OCI-LY7 (cell line): Measurements from ENCODE around the gene MLLT3. TPM values are rescaled to one million over a fixed set of nuclear protein-coding genes. Genes with fewer than 3 reads are reported as not detected.

Source experiments
- BruUV-seq: library from RNA; stranded (reverse); fragments of 400-500 nt; replicated peaks from 2 replicates; lab custom pipeline; 2021; lab: Mats Ljungman, UMichigan
- CTCF ChIA-PET: fragments of 300-600 bp; sonication (Branson Sonifier 250); formaldehyde crosslinking; loops from one replicate; lab custom pipeline; 2022; ENCODE audit warnings: antibody characterized with exemption; ENCODE audit not compliant: unreplicated experiment; lab: Charles Lee
- POLR2A ChIA-PET: fragments of 300-600 bp; sonication (Branson Sonifier 250); formaldehyde crosslinking; loops from one replicate; lab custom pipeline; 2022; ENCODE audit warnings: antibody characterized with exemption; lab: Charles Lee
- DNase-seq: peaks from one replicate; pipeline ENCODE4 v3.0.0-alpha.2; 2015; ENCODE audit warnings: low spot score
- H2AFZ ChIP-seq: fragments of 200-600 bp; sonication (generic), shearing (Covaris generic); 2 replicates; pipeline ENCODE4 v1.6.1; 2014; ENCODE audit warnings: mild to moderate bottlenecking, antibody characterized with exemption, low read length, moderate library complexity
- H3K27ac ChIP-seq: fragments of 200-600 bp; sonication (generic); 2 replicates; pipeline ENCODE4 v1.5.1; 2014; ENCODE audit warnings: mixed run types, low read depth, mild to moderate bottlenecking, moderate library complexity, low read length, inconsistent platforms; ENCODE audit not compliant: poor library complexity, severe bottlenecking
- H3K36me3 ChIP-seq: fragments of 200-600 bp; sonication (generic); 2 replicates; pipeline ENCODE4 v1.6.1; 2014; ENCODE audit warnings: mild to moderate bottlenecking, antibody characterized with exemption, low read length, moderate library complexity, mixed read lengths; ENCODE audit not compliant: insufficient read depth
- H3K4me1 ChIP-seq: fragments of 200-600 bp; sonication (generic); 2 replicates; pipeline ENCODE4 v1.5.1; 2014; ENCODE audit warnings: mild to moderate bottlenecking, low read length; ENCODE audit not compliant: insufficient read depth, poor library complexity, severe bottlenecking
- H3K4me2 ChIP-seq: fragments of 200-600 bp; sonication (generic); 2 replicates; pipeline ENCODE4 v1.6.1; 2014; ENCODE audit warnings: mild to moderate bottlenecking, low read length
- H3K4me3 ChIP-seq: fragments of 200-600 bp; sonication (generic); 2 replicates; pipeline ENCODE4 v1.5.1; 2014; ENCODE audit warnings: mild to moderate bottlenecking, low read depth, low read length; ENCODE audit not compliant: poor library complexity, severe bottlenecking
- H3K79me2 ChIP-seq: fragments of 200-600 bp; sonication (generic); 2 replicates; pipeline ENCODE4 v1.6.1; 2016; ENCODE audit warnings: low read depth, mild to moderate bottlenecking, low read length, moderate library complexity, mixed read lengths; ENCODE audit not compliant: insufficient read depth
- H3K9me2 ChIP-seq: fragments of 200-600 bp; sonication (generic); 2 replicates; pipeline ENCODE4 v1.6.1; 2016; ENCODE audit warnings: mild to moderate bottlenecking, low read length, mixed read lengths; ENCODE audit not compliant: insufficient read depth
- H3K9me3 ChIP-seq: fragments of 200-600 bp; sonication (generic); 2 replicates; pipeline ENCODE4 v1.6.1; 2014; ENCODE audit warnings: mild to moderate bottlenecking, mixed run types, low read length, mixed read lengths
- H4K20me1 ChIP-seq: fragments of 200-600 bp; sonication (generic); 2 replicates; pipeline ENCODE4 v1.6.1; 2014; ENCODE audit warnings: mild to moderate bottlenecking, antibody characterized with exemption, low read length, moderate library complexity, mixed read lengths; ENCODE audit not compliant: insufficient read depth
- CTCF ChIP-seq: fragments of 200-600 bp; sonication (generic); conservative IDR thresholded peaks from 2 replicates; pipeline ENCODE4 v1.5.1; 2014; ENCODE audit warnings: mild to moderate bottlenecking, antibody characterized with exemption, low read length, moderate library complexity, mixed read lengths
- EZH2phosphoT487 ChIP-seq: fragments of 200-600 bp; sonication (generic); IDR thresholded peaks from 2 replicates; pipeline ENCODE4 v1.6.1; 2018; ENCODE audit warnings: low read depth, borderline replicate concordance, mild to moderate bottlenecking, mixed run types, antibody characterized with exemption, low read length, moderate library complexity, mixed read lengths
- intact Hi-C: fragments of 100-400 bp; cut with micrococcal nuclease; formaldehyde crosslinking; loops from one replicate; pipeline ENCODE4 v1.10.0; 2022; ENCODE audit not compliant: unreplicated experiment
- total RNA-seq, 2 experiments: library from RNA; depleted of rRNA in 1 of 2; stranded (reverse); fragments of >200 nt in 1 of 2; shearing (Covaris generic) in 1 of 2; gene quantifications; 2 replicates each; pipeline ENCODE4 v1.2.3, GENCODE V29; 2014 to 2022

Gene MLLT3
- total RNA-seq, 2 experiments from 2014 or later: 7.1 to 9.9 TPM

DNA sequence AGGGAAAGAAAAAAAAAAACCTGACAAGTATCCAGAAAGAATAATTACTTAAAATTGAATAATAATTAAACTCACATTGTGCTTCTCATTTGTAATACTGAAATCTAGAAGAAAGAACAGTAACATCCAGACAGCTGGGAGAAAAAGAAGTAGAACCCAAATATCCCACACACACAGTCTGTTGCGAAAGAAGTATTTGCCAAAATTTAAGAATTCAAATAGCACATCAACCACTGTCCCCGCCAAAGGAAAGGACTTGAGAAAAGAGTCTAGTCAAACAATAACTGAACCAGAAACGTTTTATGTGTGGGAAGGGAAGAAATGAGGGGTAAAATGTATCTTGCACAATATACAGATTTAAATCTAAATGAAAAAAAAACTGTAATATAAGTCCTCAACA lies 202.8 kb downstream of the MLLT3 start:
- H3K79me2 ChIP-seq: no peaks in the 10 kb centered on the region
- ChIA-PET POLR2A (interaction anchor here (0.8 kb wide), 1 partner anchor 15 kb away, joined by 4 read pairs; no protein-coding TSS in a partner anchor), CTCF (no interaction called here)
- H3K36me3 ChIP-seq: no peaks in the 10 kb centered on the region
- H3K4me2 ChIP-seq: no peak overlapping the region
- no peak overlapping the region for H3K27ac ChIP-seq
- no peaks in the 10 kb centered on the region for H3K4me1 ChIP-seq
- intact Hi-C loops: no loop called here
- no peaks in the 10 kb centered on the region for H3K9me2 ChIP-seq
- no peaks in the 10 kb centered on the region for H3K9me3 ChIP-seq
- H2AFZ ChIP-seq: no peak overlapping the region
- DNase-seq: no peak
- no peak for TF ChIP-seq EZH2phosphoT487
- no peak for TF ChIP-seq CTCF
- no peaks in the 10 kb centered on the region for H4K20me1 ChIP-seq
- BruUV-seq: no TSS peak
- no peak overlapping the region for H3K4me3 ChIP-seq

GRCh38 chr9:20418485-20418884 lies 203.8 kb downstream of the MLLT3 start:
- Histone ChIP-seq H3K9me2 (no peaks in the 10 kb centered on the region), H3K4me1 (no peaks in the 10 kb centered on the region), H3K36me3 (no peaks in the 10 kb centered on the region), H3K4me2 (no peak overlapping the region), H4K20me1 (no peaks in the 10 kb centered on the region), H2AFZ (no peak overlapping the region), H3K27ac (no peak overlapping the region), H3K4me3 (no peak overlapping the region), H3K9me3 (no peaks in the 10 kb centered on the region), H3K79me2 (no peaks in the 10 kb centered on the region)
- intact Hi-C loops: no loop called here
- no TSS peak for BruUV-seq
- no peak for TF ChIP-seq CTCF
- TF ChIP-seq EZH2phosphoT487: no peak
- ChIA-PET CTCF (no interaction called here), POLR2A (interaction anchor here (0.8 kb wide), 1 partner anchor 11 kb away, joined by 4 read pairs; no protein-coding TSS in a partner anchor)
- no peak for DNase-seq

- H3K9me3 ChIP-seq: no peaks in the 10 kb centered on the region
- no peak overlapping the region for H3K27ac ChIP-seq
- no peak for TF ChIP-seq CTCF
- no peak for TF ChIP-seq EZH2phosphoT487
- intact Hi-C loops: no loop called here
- H4K20me1 ChIP-seq: no peaks in the 10 kb centered on the region
- ChIA-PET POLR2A (interaction anchor here (0.8 kb wide), 1 partner anchor 10 kb away, joined by 4 read pairs; no protein-coding TSS in a partner anchor), CTCF (no interaction called here)
- no TSS peak for BruUV-seq
- no peak overlapping the region for H3K4me3 ChIP-seq
- H2AFZ ChIP-seq: no peak overlapping the region
- H3K9me2 ChIP-seq: no peaks in the 10 kb centered on the region
- H3K36me3 ChIP-seq: no peaks in the 10 kb centered on the region
- H3K4me2 ChIP-seq: no peak overlapping the region
- no peaks in the 10 kb centered on the region for H3K79me2 ChIP-seq
- DNase-seq: no peak
- no peaks in the 10 kb centered on the region for H3K4me1 ChIP-seq
Measured at GRCh38 chr9:20417373-20418080, 204.8 kb downstream of the MLLT3 start.
